HEK293T (cell line): ENCODE results near the gene SERPINB12.

Experiments
- CTCF ChIA-PET: fragments of 350-600 bp; formaldehyde crosslinking; extraction: SDS; loops from one replicate; lab custom pipeline; 2021; ENCODE audit warnings: antibody characterized with exemption, inconsistent platforms; lab: Yijun Ruan, JAX
- POLR2A ChIA-PET: fragments of 350-600 bp; formaldehyde crosslinking; extraction: SDS; loops from one replicate; lab custom pipeline; 2020; ENCODE audit warnings: antibody characterized with exemption, inconsistent platforms; lab: Yijun Ruan, JAX
- DNase-seq: peaks from one replicate; pipeline ENCODE4 v3.0.0; 2012; ENCODE audit warnings: mixed read lengths; ENCODE audit errors: extremely low spot score
- ARNT ChIP-seq: fragments of 450-650 bp; IDR thresholded peaks from 2 replicates; pipeline ENCODE4 v1.6.1; 2017; ENCODE audit warnings: mild to moderate bottlenecking
- BHLHE40 ChIP-seq: fragments of 450-650 bp; IDR thresholded peaks from 2 replicates; pipeline ENCODE4 v1.6.1; 2016; ENCODE audit warnings: mild to moderate bottlenecking, moderate library complexity, borderline replicate concordance
- CTBP1 ChIP-seq: fragments of 450-650 bp; IDR thresholded peaks from 2 replicates; pipeline ENCODE4 v1.6.1; 2016; ENCODE audit warnings: borderline replicate concordance
- ELF4 ChIP-seq: fragments of 450-650 bp; IDR thresholded peaks from 2 replicates; pipeline ENCODE4 v1.6.1; 2017; ENCODE audit warnings: antibody characterized with exemption
- FOXA1 ChIP-seq: fragments of 450-650 bp; IDR thresholded peaks from 2 replicates; pipeline ENCODE4 v1.6.1; 2016; ENCODE audit warnings: mild to moderate bottlenecking
- FOXK2 ChIP-seq: fragments of 450-650 bp; IDR thresholded peaks from 2 replicates; pipeline ENCODE4 v1.6.1; 2016; ENCODE audit warnings: mild to moderate bottlenecking
- FOXM1 ChIP-seq: fragments of 450-650 bp; IDR thresholded peaks from 2 replicates; pipeline ENCODE4 v1.6.1; 2017; ENCODE audit warnings: mild to moderate bottlenecking, borderline replicate concordance
- HDGF ChIP-seq: fragments of 450-650 bp; IDR thresholded peaks from 2 replicates; pipeline ENCODE4 v1.6.1; 2017; ENCODE audit warnings: antibody characterized with exemption, borderline replicate concordance
- L3MBTL2 ChIP-seq: fragments of 450-650 bp; conservative IDR thresholded peaks from 2 replicates; pipeline ENCODE4 v1.6.1; 2016; ENCODE audit warnings: mild to moderate bottlenecking
- LEF1 ChIP-seq: fragments of 450-650 bp; IDR thresholded peaks from 2 replicates; pipeline ENCODE4 v1.6.1; 2017; ENCODE audit warnings: mild to moderate bottlenecking, borderline replicate concordance
- NFRKB ChIP-seq: fragments of 450-650 bp; IDR thresholded peaks from 2 replicates; pipeline ENCODE4 v1.6.1; 2016; ENCODE audit warnings: mild to moderate bottlenecking, moderate library complexity
- PKNOX1 ChIP-seq: fragments of 450-650 bp; IDR thresholded peaks from 2 replicates; pipeline ENCODE4 v1.6.1; 2016
- SP1 ChIP-seq: fragments of 450-650 bp; IDR thresholded peaks from 2 replicates; pipeline ENCODE4 v1.6.1; 2017
- SUZ12 ChIP-seq: fragments of 450-650 bp; IDR thresholded peaks from 2 replicates; pipeline ENCODE4 v1.6.1; 2016; ENCODE audit warnings: mild to moderate bottlenecking
- TARDBP ChIP-seq: fragments of 450-650 bp; IDR thresholded peaks from 2 replicates; pipeline ENCODE4 v1.6.1; 2016
- ZNF384 ChIP-seq: fragments of 450-650 bp; IDR thresholded peaks from 2 replicates; pipeline ENCODE4 v1.6.1; 2016

The SERPINB12 gene

GRCh38 chr18:63567825-63568224 is 25.7 kb downstream of the SERPINB12 start:
- POLR2A ChIA-PET, result no interaction called here
- DNase-seq, result no peak
- CTCF ChIA-PET, result interaction anchor here (0.6 to 1.1 kb wide), 2 partner anchors 15 to 369 kb away, joined by 3 to 4 read pairs; no protein-coding TSS in a partner anchor
- no peak for TF ChIP-seq SUZ12
- no peak for TF ChIP-seq TARDBP
- TF ChIP-seq SP1, result no peak
- no peak for TF ChIP-seq LEF1
- TF ChIP-seq FOXK2, result no peak
- no peak for TF ChIP-seq CTBP1
- no peak for TF ChIP-seq L3MBTL2
- no peak for TF ChIP-seq FOXA1
- no peak for TF ChIP-seq FOXM1
- TF ChIP-seq NFRKB, result no peak
- TF ChIP-seq ARNT, result no peak
- TF ChIP-seq ELF4, result no peak
- TF ChIP-seq PKNOX1, result no peak
- TF ChIP-seq HDGF, result no peak

GRCh38 chr18:63570721-63571120 is 28.6 kb downstream of the SERPINB12 start:
- DNase-seq, result no peak
- ChIA-PET CTCF (no interaction called here), POLR2A (no interaction called here)
- TF ChIP-seq LEF1 (no peak), HDGF (no peak), NFRKB (no peak), SP1 (no peak), SUZ12 (no peak), CTBP1 (no peak), FOXK2 (no peak), FOXA1 (no peak), ZNF384 (no peak), TARDBP (no peak)

- POLR2A ChIA-PET, result no interaction called here
- TF ChIP-seq LEF1 (no peak), ELF4 (no peak), TARDBP (no peak), ARNT (no peak), NFRKB (no peak), BHLHE40 (no peak), SUZ12 (no peak), L3MBTL2 (no peak), SP1 (no peak), FOXM1 (no peak), FOXA1 (no peak), CTBP1 (no peak), FOXK2 (no peak), ZNF384 (no peak), HDGF (no peak), PKNOX1 (no peak)
- DNase-seq, result no peak
- CTCF ChIA-PET, result interaction anchor here (8.1 kb wide), 1 partner anchor 59 kb away, joined by 82 read pairs; no protein-coding TSS in a partner anchor
These were observed 33.5 kb downstream of the SERPINB12 start for GRCh38 chr18:63575681-63576080.

GRCh38 chr18:63578357-63578958 is 36.3 kb downstream of the SERPINB12 start:
- DNase-seq, result peak; percentile 18
- POLR2A ChIA-PET, result no interaction called here
- TF ChIP-seq PKNOX1, result no peak
- no peak for TF ChIP-seq ARNT
- no peak for TF ChIP-seq FOXM1
- TF ChIP-seq FOXK2, result no peak
- no peak for TF ChIP-seq SP1
- TF ChIP-seq TARDBP, result no peak
- TF ChIP-seq L3MBTL2, result no peak
- TF ChIP-seq ELF4, result no peak
- no peak for TF ChIP-seq NFRKB
- TF ChIP-seq BHLHE40, result no peak
- no peak for TF ChIP-seq SUZ12
- TF ChIP-seq HDGF, result no peak
- TF ChIP-seq ZNF384, result no peak
- no peak for TF ChIP-seq CTBP1
- TF ChIP-seq LEF1, result no peak
- no peak for TF ChIP-seq FOXA1
- CTCF ChIA-PET, result interaction anchor here (0.5 to 8.1 kb wide), 10 partner anchors 12 to 562 kb away, joined by 3 to 82 read pairs (median 3); partner anchors contain the start of gene SERPINB12

GRCh38 chr18:63579616-63580015 is 37.4 kb downstream of the SERPINB12 start:
- DNase-seq, result no peak
- ChIA-PET POLR2A (no interaction called here), CTCF (interaction anchor here (0.7 to 8.1 kb wide), 2 partner anchors 63 to 118 kb away, joined by 3 to 82 read pairs; no protein-coding TSS in a partner anchor)
- TF ChIP-seq SP1 (no peak), NFRKB (no peak), LEF1 (no peak), FOXM1 (no peak), ELF4 (no peak), BHLHE40 (no peak), L3MBTL2 (no peak), ZNF384 (no peak), PKNOX1 (no peak), HDGF (no peak), FOXK2 (no peak), FOXA1 (no peak), CTBP1 (no peak), TARDBP (no peak), SUZ12 (no peak), ARNT (no peak)
